A549 (cell line): ENCODE results near the gene KRTCAP2. TPM values are rescaled to one million over a fixed set of nuclear protein-coding genes. Genes with fewer than 3 reads are reported as not detected.

Experiments
- ATAC-seq, 2 experiments: fragments of 200-7000 bp in 1 of 2; fragments of >200 bp in 1 of 2; cut with Nextera tagmentation in 1 of 2; cut with Tn5 transposase in 1 of 2; 3 replicates each; pipeline versions ENCODE4 v1.8.0 to v1.9.1; 2018 to 2020; ENCODE audit warnings: mild to moderate bottlenecking in 1 of 2, moderate library complexity in 1 of 2
- CTCF ChIA-PET: fragments of 300-600 bp; sonication (Branson Sonifier 250); formaldehyde crosslinking; extraction: SDS; loops from one replicate; lab custom pipeline; 2021; ENCODE audit warnings: antibody characterized with exemption, inconsistent platforms; lab: Yijun Ruan, JAX
- POLR2A ChIA-PET: fragments of 350-600 bp; formaldehyde crosslinking; extraction: SDS; loops from one replicate; lab custom pipeline; 2021; ENCODE audit warnings: antibody characterized with exemption, inconsistent platforms; lab: Yijun Ruan, JAX
- DNase-seq, 2 experiments: peaks; one replicate each; pipeline versions ENCODE4 v3.0.0 to v3.0.0-alpha.2; 2011 to 2016; ENCODE audit warnings: low read depth in 1 of 2, low spot score in 1 of 2
- FAIRE-seq: peaks from 2 replicates; lab custom pipeline; 2011; peaks lifted over from hg19 to GRCh38; lab: Jason Lieb, UNC
- H3K27ac ChIP-seq, 2 experiments: fragments of >200 bp; sonication (Bioruptor Twin); formaldehyde crosslinking; 3 replicates each; pipeline ENCODE4 v1.5.1; 2016 to 2017
- H3K4me1 ChIP-seq: fragments of >200 bp; sonication (Bioruptor Twin); formaldehyde crosslinking; 3 replicates; pipeline ENCODE4 v1.6.1; 2016
- H3K4me2 ChIP-seq: fragments of >200 bp; sonication (Bioruptor Twin); formaldehyde crosslinking; 3 replicates; pipeline ENCODE4 v1.6.1; 2016
- H3K4me3 ChIP-seq: fragments of >200 bp; sonication (Bioruptor Twin); formaldehyde crosslinking; 3 replicates; pipeline ENCODE4 v1.5.1; 2016
- H3K9me3 ChIP-seq: fragments of >200 bp; sonication (Bioruptor Twin); formaldehyde crosslinking; 3 replicates; pipeline ENCODE4 v1.6.1; 2016
- CHD4 ChIP-seq: fragments of 200-600 bp; sonication (generic); IDR thresholded peaks from 2 replicates; pipeline ENCODE4 v1.6.1; 2016; ENCODE audit warnings: antibody characterized with exemption, mild to moderate bottlenecking, borderline replicate concordance
- CTCF ChIP-seq: fragments of >200 bp; sonication (Bioruptor Twin); formaldehyde crosslinking; IDR thresholded peaks from 3 replicates; pipeline ENCODE4 v1.5.1; 2016
- EHF ChIP-seq: fragments of 250-450 bp; sonication (Bioruptor Pico); IDR thresholded peaks from 2 replicates; pipeline ENCODE4 v1.5.0; 2020; ENCODE audit warnings: mild to moderate bottlenecking
- EHMT2 ChIP-seq: fragments of 200-600 bp; sonication (generic); IDR thresholded peaks from 2 replicates; pipeline ENCODE4 v1.6.1; 2016; ENCODE audit warnings: antibody characterized with exemption, low read depth, mild to moderate bottlenecking, moderate library complexity
- ELK1 ChIP-seq: fragments of 150-350 bp; IDR thresholded peaks from 2 replicates; pipeline ENCODE4 v1.6.1; 2014; ENCODE audit warnings: low read depth, mild to moderate bottlenecking, low read length
- ESRRA ChIP-seq: fragments of 150-350 bp; IDR thresholded peaks from 2 replicates; pipeline ENCODE4 v1.6.1; 2014; ENCODE audit warnings: mild to moderate bottlenecking, low read length, borderline replicate concordance
- FOSB ChIP-seq: fragments of 250-450 bp; sonication (Bioruptor Pico); IDR thresholded peaks from 2 replicates; pipeline ENCODE4 v1.5.0; 2020; ENCODE audit warnings: mild to moderate bottlenecking, moderate library complexity
- GATA3 ChIP-seq: IDR thresholded peaks from 2 replicates; pipeline ENCODE4 v1.6.1; 2012; ENCODE audit warnings: borderline replicate concordance
- HMGXB4 ChIP-seq: fragments of 250-450 bp; sonication (Bioruptor Pico); IDR thresholded peaks from 2 replicates; pipeline ENCODE4 v1.5.0; 2021; ENCODE audit warnings: mild to moderate bottlenecking, moderate library complexity, borderline replicate concordance
- HOXB5 ChIP-seq: fragments of 250-450 bp; sonication (Bioruptor Pico); IDR thresholded peaks from 2 replicates; pipeline ENCODE4 v1.5.0; 2020; ENCODE audit warnings: mild to moderate bottlenecking, moderate library complexity
- JUN ChIP-seq, 2 experiments: fragments of >200 bp; sonication (Bioruptor Twin); formaldehyde crosslinking; IDR thresholded peaks; 2 replicates in 1 of 2; 3 replicates in 1 of 2; pipeline ENCODE4 v1.6.1; 2016 to 2017
- JUNB ChIP-seq: fragments of >200 bp; sonication (Bioruptor Twin); formaldehyde crosslinking; IDR thresholded peaks from 2 replicates; pipeline ENCODE4 v1.6.1; 2016
- MAFK ChIP-seq: fragments of 450-650 bp; IDR thresholded peaks from 2 replicates; pipeline ENCODE4 v1.6.1; 2014; ENCODE audit not compliant: partially characterized antibody
- MAZ ChIP-seq: fragments of 150-350 bp; IDR thresholded peaks from 2 replicates; pipeline ENCODE4 v1.6.1; 2014; ENCODE audit warnings: antibody characterized with exemption, low read depth, low read length, borderline replicate concordance
- MYC ChIP-seq: IDR thresholded peaks from 2 replicates; pipeline ENCODE4 v1.6.1; 2012; ENCODE audit warnings: mild to moderate bottlenecking, inconsistent platforms, low read length, improper control_type of control experiment, borderline replicate concordance
- NPAS2 ChIP-seq: fragments of 250-450 bp; sonication (Bioruptor Pico); IDR thresholded peaks from 2 replicates; pipeline ENCODE4 v1.8.0; 2022; ENCODE audit warnings: mild to moderate bottlenecking, moderate library complexity, borderline replicate concordance
- PHF8 ChIP-seq: fragments of 200-600 bp; sonication (generic); IDR thresholded peaks from 2 replicates; pipeline ENCODE4 v1.6.1; 2016; ENCODE audit warnings: low read depth, mild to moderate bottlenecking, antibody characterized with exemption, moderate library complexity, borderline replicate concordance
- RCOR1 ChIP-seq: fragments of 150-350 bp; IDR thresholded peaks from 2 replicates; pipeline ENCODE4 v1.6.1; 2014; ENCODE audit warnings: antibody characterized with exemption, low read length, low read depth
- RFX5 ChIP-seq: fragments of 450-650 bp; IDR thresholded peaks from 2 replicates; pipeline ENCODE4 v1.7.1; 2014; ENCODE audit warnings: antibody characterized with exemption, mild to moderate bottlenecking, moderate library complexity
- RNF2 ChIP-seq: fragments of 200-600 bp; sonication (generic); IDR thresholded peaks from 2 replicates; pipeline ENCODE4 v1.6.1; 2016; ENCODE audit warnings: low read depth, mild to moderate bottlenecking, antibody characterized with exemption, moderate library complexity, borderline replicate concordance
- SMC3 ChIP-seq: fragments of >200 bp; sonication (Bioruptor Twin); formaldehyde crosslinking; IDR thresholded peaks from 3 replicates; pipeline ENCODE4 v1.6.1; 2018; ENCODE audit warnings: inconsistent platforms
- SREBF2 ChIP-seq: fragments of 450-650 bp; IDR thresholded peaks from 2 replicates; pipeline ENCODE4 v1.6.1; 2014; ENCODE audit warnings: mild to moderate bottlenecking, moderate library complexity
- USF2 ChIP-seq: fragments of 450-650 bp; IDR thresholded peaks from 2 replicates; pipeline ENCODE4 v1.6.1; 2014; ENCODE audit warnings: antibody characterized with exemption
- ZC3H11A ChIP-seq: fragments of 450-650 bp; IDR thresholded peaks from 2 replicates; pipeline ENCODE4 v1.6.1; 2014; ENCODE audit warnings: antibody characterized with exemption, mild to moderate bottlenecking
- ZFP36 ChIP-seq: fragments of 450-650 bp; IDR thresholded peaks from 2 replicates; pipeline ENCODE4 v1.6.1; 2014; ENCODE audit warnings: borderline replicate concordance; ENCODE audit not compliant: partially characterized antibody
- WGBS: methylation state at CpG from one replicate; pipeline ENCODE4 v1.1.6; 2017; ENCODE audit errors: missing lambda C conversion rate; 5-methylcytosine and 5-hydroxymethylcytosine counted together
- polyA plus RNA-seq, 4 experiments: library from polyadenylated mRNA; depleted of rRNA in 3 of 4; stranded (reverse); fragments of >200 nt; fragmentation: RNase III in 1 of 4; extraction: RNeasy Plus Mini Kit Qiagen cat#74134 plus additional on column Dnase treatment in 1 of 4; gene quantifications; 2 replicates in 3 of 4; 3 replicates in 1 of 4; pipeline ENCODE4 v1.2.3, GENCODE V29; 2011 to 2017
- TF ChIP-seq, protein P1 (sequence below): fragments of 200-600 bp; sonication (generic); IDR thresholded peaks from 2 replicates; pipeline ENCODE4 v1.6.1; 2016; ENCODE audit warnings: antibody characterized with exemption, mild to moderate bottlenecking, moderate library complexity
- TF ChIP-seq, protein P2 (sequence below): IDR thresholded peaks from 2 replicates; pipeline ENCODE4 v1.6.1; 2012
- TF ChIP-seq, protein P3 (sequence below): fragments of 250-450 bp; sonication (Bioruptor Pico); IDR thresholded peaks from 2 replicates; pipeline ENCODE4 v1.5.0; 2020; ENCODE audit warnings: low read depth, mild to moderate bottlenecking, moderate library complexity

KRTCAP2 gene
- polyA plus RNA-seq, 2 of the 4 experiments (the other 2 are of a cell fraction), result 154 to 217 TPM

- Histone ChIP-seq H3K4me3 (peak within 1 kb of the TSS; percentile 90), H3K27ac (peak within 1 kb of the TSS; percentile 97 to 99), H3K4me2 (peak within 1 kb of the TSS; percentile 98), H3K4me1 (peaks cover 23% of the 10 kb centered on the region), H3K9me3 (no peaks in the 10 kb centered on the region)
- WGBS, result 3% methylated on average over 6 of the region's 64 CpGs
- ChIA-PET CTCF (interaction anchor here (0.9 to 11.7 kb wide), 9 partner anchors 11 to 384 kb away, joined by 3 to 102 read pairs (median 14); partner anchors contain the start of gene KRTCAP2), POLR2A (interaction anchor here (1.0 to 3.2 kb wide), 4 partner anchors 15 to 42 kb away, joined by 4 to 40 read pairs (median 7); no protein-coding TSS in a partner anchor)
- ATAC-seq (peak; percentile 75 to 87), FAIRE-seq (no peak), DNase-seq (peak; percentile 76 to 84)
- TF ChIP-seq EHF (0 out of 2 replicates have a peak, but pooled peaks have one; percentile 49), RCOR1 (no peak), MAFK (no peak), ESRRA (no peak), HOXB5 (CRISPR knock-in tag) (0 out of 2 replicates have a peak, but pooled peaks have one; percentile 71), SREBF2 (no peak), HMGXB4 (CRISPR knock-in tag) (no peak), MAZ (no peak), USF2 (no peak), RNF2 (0 out of 2 replicates have a peak, but pooled peaks have one; percentile 41), SMC3 (no peak), CTCF (no peak), CHD4 (no peak), FOSB (peak; percentile 67; the same call in 1 of the 2 replicates), MYC (peak; percentile 84), ELK1 (no peak), NPAS2 (CRISPR knock-in tag) (no peak), ZFP36 (no peak), RFX5 (no peak), EHMT2 (no peak), PHF8 (peak; percentile 73; the same call in 1 of the 2 replicates), ZC3H11A (no peak), JUN (IDR thresholded peaks at IDR 0.05) (peak; percentile 11 to 80; a peak in 3 of 5 replicates), GATA3 (no peak), JUNB (no peak)
- TF ChIP-seq, protein P1, sequence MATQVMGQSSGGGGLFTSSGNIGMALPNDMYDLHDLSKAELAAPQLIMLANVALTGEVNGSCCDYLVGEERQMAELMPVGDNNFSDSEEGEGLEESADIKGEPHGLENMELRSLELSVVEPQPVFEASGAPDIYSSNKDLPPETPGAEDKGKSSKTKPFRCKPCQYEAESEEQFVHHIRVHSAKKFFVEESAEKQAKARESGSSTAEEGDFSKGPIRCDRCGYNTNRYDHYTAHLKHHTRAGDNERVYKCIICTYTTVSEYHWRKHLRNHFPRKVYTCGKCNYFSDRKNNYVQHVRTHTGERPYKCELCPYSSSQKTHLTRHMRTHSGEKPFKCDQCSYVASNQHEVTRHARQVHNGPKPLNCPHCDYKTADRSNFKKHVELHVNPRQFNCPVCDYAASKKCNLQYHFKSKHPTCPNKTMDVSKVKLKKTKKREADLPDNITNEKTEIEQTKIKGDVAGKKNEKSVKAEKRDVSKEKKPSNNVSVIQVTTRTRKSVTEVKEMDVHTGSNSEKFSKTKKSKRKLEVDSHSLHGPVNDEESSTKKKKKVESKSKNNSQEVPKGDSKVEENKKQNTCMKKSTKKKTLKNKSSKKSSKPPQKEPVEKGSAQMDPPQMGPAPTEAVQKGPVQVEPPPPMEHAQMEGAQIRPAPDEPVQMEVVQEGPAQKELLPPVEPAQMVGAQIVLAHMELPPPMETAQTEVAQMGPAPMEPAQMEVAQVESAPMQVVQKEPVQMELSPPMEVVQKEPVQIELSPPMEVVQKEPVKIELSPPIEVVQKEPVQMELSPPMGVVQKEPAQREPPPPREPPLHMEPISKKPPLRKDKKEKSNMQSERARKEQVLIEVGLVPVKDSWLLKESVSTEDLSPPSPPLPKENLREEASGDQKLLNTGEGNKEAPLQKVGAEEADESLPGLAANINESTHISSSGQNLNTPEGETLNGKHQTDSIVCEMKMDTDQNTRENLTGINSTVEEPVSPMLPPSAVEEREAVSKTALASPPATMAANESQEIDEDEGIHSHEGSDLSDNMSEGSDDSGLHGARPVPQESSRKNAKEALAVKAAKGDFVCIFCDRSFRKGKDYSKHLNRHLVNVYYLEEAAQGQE, result no peak; the same call in 1 of the 2 replicates
- TF ChIP-seq, protein P2, sequence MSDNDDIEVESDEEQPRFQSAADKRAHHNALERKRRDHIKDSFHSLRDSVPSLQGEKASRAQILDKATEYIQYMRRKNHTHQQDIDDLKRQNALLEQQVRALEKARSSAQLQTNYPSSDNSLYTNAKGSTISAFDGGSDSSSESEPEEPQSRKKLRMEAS, result peak; percentile 59
- TF ChIP-seq, protein P3, sequence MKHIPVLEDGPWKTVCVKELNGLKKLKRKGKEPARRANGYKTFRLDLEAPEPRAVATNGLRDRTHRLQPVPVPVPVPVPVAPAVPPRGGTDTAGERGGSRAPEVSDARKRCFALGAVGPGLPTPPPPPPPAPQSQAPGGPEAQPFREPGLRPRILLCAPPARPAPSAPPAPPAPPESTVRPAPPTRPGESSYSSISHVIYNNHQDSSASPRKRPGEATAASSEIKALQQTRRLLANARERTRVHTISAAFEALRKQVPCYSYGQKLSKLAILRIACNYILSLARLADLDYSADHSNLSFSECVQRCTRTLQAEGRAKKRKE (CRISPR knock-in tag), result peak; percentile 47; the same call in 1 of the 2 replicates
Observed at GRCh38 chr1:155208541-155209311, 35.6 kb upstream of the KRTCAP2 start, which contains the start of gene MTX1. Gene MTX1 (plus strand): TSS chr1:155208695. CDS start chr1:155208805, 110 bp downstream.
